Heart right ventricle (tissue), 16 donors: ENCODE results near the gene MYRF. TPM values are rescaled to one million over a fixed set of nuclear protein-coding genes. Genes with fewer than 3 reads are reported as not detected.

ENCODE experiments used
- ATAC-seq, 8 donors: fragments of 200-7000 bp; cut with Tn5 transposase; one replicate each; pipeline ENCODE4 v1.9.1; 2020; ENCODE audit warnings: mild to moderate bottlenecking in 8 of 8, moderate library complexity in 8 of 8, moderate number of reproducible peaks in 1 of 8
- DNase-seq, 2 donors: peaks; one replicate each; pipeline ENCODE4 v3.0.0-alpha.2; 2020
- H3K27ac ChIP-seq, 10 donors: fragments of 200-600 bp; sonication (generic) in 2 of 10; one replicate each; pipeline versions ENCODE4 v1.5.0 to v1.8.0; 2020 to 2022; ENCODE audit warnings: mild to moderate bottlenecking in 3 of 10
- H3K27me3 ChIP-seq, 7 donors: fragments of 200-600 bp; one replicate each; pipeline ENCODE4 v1.8.0; 2021 to 2022; ENCODE audit warnings: mild to moderate bottlenecking in 2 of 7
- H3K36me3 ChIP-seq, 9 donors: fragments of 200-600 bp; sonication (generic) in 1 of 9; one replicate each; pipeline versions ENCODE4 v1.5.0 to v1.8.0; 2020 to 2022; ENCODE audit warnings: mild to moderate bottlenecking in 2 of 9
- H3K4me1 ChIP-seq, 9 donors: fragments of 200-600 bp; sonication (generic) in 1 of 9; one replicate each; pipeline versions ENCODE4 v1.5.0 to v1.8.0; 2020 to 2022; ENCODE audit warnings: mild to moderate bottlenecking in 4 of 9
- H3K4me3 ChIP-seq, 10 donors: fragments of 200-600 bp; sonication (generic) in 2 of 10; one replicate each; pipeline versions ENCODE4 v1.5.0 to v1.8.0; 2020 to 2022; ENCODE audit warnings: mild to moderate bottlenecking in 7 of 10, moderate library complexity in 2 of 10
- H3K9me3 ChIP-seq, 11 donors: fragments of 200-600 bp in 10 of 11; sonication (generic) in 2 of 11; one replicate each; pipeline versions ENCODE4 v1.5.0 to v1.8.0; 2013 to 2022; ENCODE audit warnings: mild to moderate bottlenecking in 2 of 11, control low read depth in 1 of 11, moderate library complexity in 1 of 11
- CTCF ChIP-seq, 9 donors: fragments of 200-600 bp; sonication (generic) in 2 of 9; IDR thresholded peaks; one replicate each; pipeline versions ENCODE4 v1.5.0 to v1.8.0; 2021 to 2022; ENCODE audit warnings: antibody characterized with exemption in 9 of 9, mild to moderate bottlenecking in 5 of 9, moderate library complexity in 1 of 9
- WGBS, 2 donors: extraction: QIAGEN DNeasy Blood & Tissue Kit; methylation state at CpG; one replicate each; pipeline ENCODE4 v1.1.7; 2013; ENCODE audit warnings: inconsistent platforms in 1 of 2; 5-methylcytosine and 5-hydroxymethylcytosine counted together
- intact Hi-C, 10 donors: fragments of 100-400 bp; cut with DNase I; formaldehyde crosslinking; loops; one replicate each; pipeline versions ENCODE4 v1.11.1 to v1.14.2; 2022
- polyA plus RNA-seq, 2 donors: library from polyadenylated mRNA; stranded (reverse); fragments of 200-250 nt; gene quantifications; one replicate each; pipeline ENCODE4 v1.2.3, GENCODE V29; 2013
- total RNA-seq, 10 donors: library from RNA; stranded (reverse); fragmentation: NEBNext Ultra II Directional in 3 of 10; extraction: Animal tissue kit (Norgen Biotek cat#: 25700) in 3 of 10; gene quantifications; one replicate each; pipeline versions ENCODE4 v1.2.1 to v1.2.4, GENCODE V29; 2021 to 2023
- donor health status: Arrhythmogenic right ventricular cardiomyopathy.
- donor health status: ischemic (EF 13 %, LVEDD 7.1; RV severe dilation, severe dysfunction).
- donor health status: healthy with polysubstance abuse.
- donor health status: DM: no; HTN: yes; CAD: no.
- donor health status: DM: no; HTN: no; CAD: no.
- donor health status: ischemic (EF 25% LVEDD 6.9; RV normal size, moderate dysfunction).
- donor health status: ischemic (EF 25% LVEDD 5.7; RV mildly dilated, moderate dysfunction).
- donor health status: healthy.
- donor health status: DM: yes; HTN: yes; CAD: no.
- donor health status: Ischemic cardiomyopathy.
- donor health status: ischemic (EF 35%, LVEDD 5.7; RV mildly dilated, moderate dysfunction).
- donor health status: nonischemic (EF 11% LVEDD 7.7; RV severe dilation, severe dysfunction).
- donor health status: DM: yes; HTN: yes; CAD: no.
- donor health status: PGD.
- donor health status: ischemic (EF 29% LVEDD 5.4; RV normal size, mild dysfunction).
- donor health status: nonischemic (EF 23%, LVEDD 6.1; RV moderate dilation, normal function).

Gene MYRF
- total and polyA plus RNA-seq, 12 donors = 0.13 to 1.2 (median 0.26) TPM

- H3K27ac ChIP-seq = no peak overlapping the region
- 74 to 81% methylated on average over 13 of the region's 13 CpGs for WGBS, 2 donors
- intact Hi-C loops = no loop called here
Measured at GRCh38 chr11:61766353-61766841, 14.0 kb downstream of the MYRF start.

GRCh38 chr11:61768376-61769076, 16.1 kb downstream of the MYRF start:
- intact Hi-C loops = no loop called here
- 76 to 78% methylated on average over 11 of the region's 11 CpGs for WGBS, 2 donors
- H3K9me3 ChIP-seq = no peaks in the 10 kb centered on the region
- no peak overlapping the region for H3K27ac ChIP-seq
- no peak for TF ChIP-seq CTCF (IDR thresholded peaks at IDR 0.05)
- ATAC-seq (no peak), DNase-seq (no peak)
- peaks cover 0 to 6% (median 0%) of the 10 kb centered on the region in 7 donors for H3K27me3 ChIP-seq
- no peaks in the 10 kb centered on the region for H3K36me3 ChIP-seq
- H3K4me3 ChIP-seq = no peak overlapping the region
- peaks cover 0 to 8% (median 0%) of the 10 kb centered on the region in 9 donors for H3K4me1 ChIP-seq

More at GRCh38 chr11:61766353-61766841, 14.0 kb downstream of the MYRF start:
- no peak overlapping the region for H3K4me3 ChIP-seq
- no peak for TF ChIP-seq CTCF (IDR thresholded peaks at IDR 0.05)
- H3K9me3 ChIP-seq = no peaks in the 10 kb centered on the region
- no peak for ATAC-seq
- no peak for DNase-seq
- H3K27me3 ChIP-seq = peaks cover 0 to 21% (median 3%) of the 10 kb centered on the region in 7 donors
- no peaks in the 10 kb centered on the region for H3K36me3 ChIP-seq
- H3K4me1 ChIP-seq = no peaks in the 10 kb centered on the region

GRCh38 chr11:61769169-61769920, 16.9 kb downstream of the MYRF start:
- Histone ChIP-seq H3K4me3 (no peak overlapping the region), H3K4me1 (peaks cover 0 to 8% (median 0%) of the 10 kb centered on the region in 9 donors), H3K27ac (no peak overlapping the region), H3K27me3 (peaks cover 0 to 3% (median 0%) of the 10 kb centered on the region in 7 donors), H3K9me3 (no peaks in the 10 kb centered on the region), H3K36me3 (no peaks in the 10 kb centered on the region)
- 65 to 67% methylated on average over 33 of the region's 33 CpGs for WGBS, 2 donors
- DNase-seq = no peak
- ATAC-seq = no peak
- TF ChIP-seq CTCF (IDR thresholded peaks at IDR 0.05) = no peak
- intact Hi-C loops = no loop called here

- TF ChIP-seq CTCF (IDR thresholded peaks at IDR 0.05) = no peak
- intact Hi-C loops = no loop called here
- no peaks in the 10 kb centered on the region for H3K27me3 ChIP-seq
- no peak overlapping the region for H3K4me3 ChIP-seq
- no peak for DNase-seq
- no peaks in the 10 kb centered on the region for H3K36me3 ChIP-seq
- ATAC-seq = no peak
- H3K27ac ChIP-seq = no peak overlapping the region
- no peaks in the 10 kb centered on the region for H3K9me3 ChIP-seq
- 90 to 91% methylated on average over 19 to 20 of the region's 20 CpGs for WGBS, 2 donors
- peaks cover 0 to 8% (median 0%) of the 10 kb centered on the region in 9 donors for H3K4me1 ChIP-seq
Measured at GRCh38 chr11:61769946-61770683, 17.7 kb downstream of the MYRF start.
